ENCODE measurements around the gene FARP1.

DNA sequence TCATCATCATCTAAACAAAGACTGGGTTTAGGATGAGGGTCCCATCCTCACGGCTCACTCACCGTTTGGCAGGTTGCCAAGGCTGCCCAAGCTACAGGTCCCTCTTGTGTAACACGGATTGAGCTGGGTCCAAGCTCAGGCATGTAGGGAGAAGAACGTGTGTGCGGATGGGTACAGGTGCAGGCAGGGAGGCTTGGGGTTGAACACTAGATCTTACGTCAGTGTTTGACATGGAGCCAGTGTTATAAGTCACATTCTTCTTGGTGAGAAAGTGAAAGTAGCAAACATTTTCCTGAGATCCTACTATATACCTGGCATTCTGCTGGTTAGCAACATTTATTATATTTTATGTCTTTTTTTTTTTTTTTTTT lies 171.0 kb downstream of the FARP1 start:
- no peak for TF ChIP-seq POLR2AphosphoS5 (IDR thresholded peaks at IDR 0.05; ENCODE audit: low read depth, low read length)
- no peak for TF ChIP-seq ZBTB7B (CRISPR knock-in tag; IDR thresholded peaks at IDR 0.05)
- TF ChIP-seq ZEB1 (IDR thresholded peaks at IDR 0.05; ENCODE audit: insufficient replicate concordance, low read depth): no peak
- TF ChIP-seq, protein P1, sequence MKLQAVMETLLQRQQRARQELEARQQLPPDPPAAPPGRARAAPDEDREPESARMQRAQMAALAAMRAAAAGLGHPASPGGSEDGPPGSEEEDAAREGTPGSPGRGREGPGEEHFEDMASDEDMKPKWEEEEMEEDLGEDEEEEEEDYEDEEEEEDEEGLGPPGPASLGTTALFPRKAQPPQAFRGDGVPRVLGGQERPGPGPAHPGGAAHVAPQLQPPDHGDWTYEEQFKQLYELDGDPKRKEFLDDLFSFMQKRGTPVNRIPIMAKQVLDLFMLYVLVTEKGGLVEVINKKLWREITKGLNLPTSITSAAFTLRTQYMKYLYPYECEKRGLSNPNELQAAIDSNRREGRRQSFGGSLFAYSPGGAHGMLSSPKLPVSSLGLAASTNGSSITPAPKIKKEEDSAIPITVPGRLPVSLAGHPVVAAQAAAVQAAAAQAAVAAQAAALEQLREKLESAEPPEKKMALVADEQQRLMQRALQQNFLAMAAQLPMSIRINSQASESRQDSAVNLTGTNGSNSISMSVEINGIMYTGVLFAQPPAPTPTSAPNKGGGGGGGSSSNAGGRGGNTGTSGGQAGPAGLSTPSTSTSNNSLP (IDR thresholded peaks at IDR 0.05; ENCODE audit: low read depth, low read length): no peak
- TF ChIP-seq, protein P2, sequence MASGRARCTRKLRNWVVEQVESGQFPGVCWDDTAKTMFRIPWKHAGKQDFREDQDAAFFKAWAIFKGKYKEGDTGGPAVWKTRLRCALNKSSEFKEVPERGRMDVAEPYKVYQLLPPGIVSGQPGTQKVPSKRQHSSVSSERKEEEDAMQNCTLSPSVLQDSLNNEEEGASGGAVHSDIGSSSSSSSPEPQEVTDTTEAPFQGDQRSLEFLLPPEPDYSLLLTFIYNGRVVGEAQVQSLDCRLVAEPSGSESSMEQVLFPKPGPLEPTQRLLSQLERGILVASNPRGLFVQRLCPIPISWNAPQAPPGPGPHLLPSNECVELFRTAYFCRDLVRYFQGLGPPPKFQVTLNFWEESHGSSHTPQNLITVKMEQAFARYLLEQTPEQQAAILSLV (CRISPR knock-in tag; IDR thresholded peaks at IDR 0.05; ENCODE audit: borderline replicate concordance): no peak
- TF ChIP-seq CREB1 (IDR thresholded peaks at IDR 0.05): no peak
- TF ChIP-seq CREB1 (CRISPR knock-in tag; IDR thresholded peaks at IDR 0.05): no peak
- no peak for TF ChIP-seq SRF (IDR thresholded peaks at IDR 0.05; ENCODE audit: low read depth, low read length)
- no peak for TF ChIP-seq JUND (CRISPR knock-in tag; IDR thresholded peaks at IDR 0.05)

All from HepG2 (cell line).